Suppressor macrophage treated with lipopolysaccharide for 1 hour (primary cell): ENCODE results near the gene ZNF253.
"Not testable (repeated sequence)": the region's sequence is repeated elsewhere in the genome, so short reads cannot be mapped to it uniquely, and the experiment has no call there.

Source experiments
- DNase-seq, 3 donors: peaks; one replicate each; pipeline ENCODE4 v3.0.0-alpha.2; 2020 to 2022

The ZNF253 gene

DNA sequence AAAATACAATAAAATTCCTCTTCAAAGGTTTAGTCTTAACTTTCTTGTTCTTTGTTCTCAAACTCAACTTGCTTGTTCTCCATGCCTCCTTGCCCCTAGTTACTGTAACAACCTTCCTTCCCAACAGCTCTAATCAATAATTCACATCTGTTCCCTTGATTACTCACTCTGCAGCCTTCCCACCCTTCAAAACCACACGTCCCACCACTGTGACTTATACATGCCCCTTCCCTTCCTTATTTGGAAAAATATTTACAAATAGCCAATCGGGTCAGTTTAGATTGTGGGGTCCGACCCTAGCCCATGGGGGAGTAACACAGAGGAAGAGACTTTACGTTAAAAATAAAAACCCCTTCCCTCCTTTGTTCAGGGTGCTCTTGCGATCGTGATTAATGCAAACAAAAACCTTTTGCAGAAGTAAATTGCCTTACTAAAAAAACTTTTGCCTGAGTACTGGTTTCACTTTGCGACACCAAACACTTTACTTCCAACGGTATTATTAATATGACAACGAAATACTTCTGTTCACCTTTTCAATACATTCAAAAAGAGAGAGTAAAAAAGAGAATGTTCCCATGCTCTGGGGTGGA lies 34.6 kb downstream of the ZNF253 start:
- DNase-seq: no peak

GRCh38 chr19:19900729-19901444 lies 35.2 kb downstream of the ZNF253 start, which contains the start of gene ZNF93:
ZNF93 (plus strand) TSS chr19:19900946; CDS start chr19:19901089, 143 bp downstream.
- DNase-seq: peak; percentile 93 to 95 (median 94)

- not testable (repeated sequence) for DNase-seq
These were observed 41.9 kb downstream of the ZNF253 start for GRCh38 chr19:19907551-19907950.

DNA sequence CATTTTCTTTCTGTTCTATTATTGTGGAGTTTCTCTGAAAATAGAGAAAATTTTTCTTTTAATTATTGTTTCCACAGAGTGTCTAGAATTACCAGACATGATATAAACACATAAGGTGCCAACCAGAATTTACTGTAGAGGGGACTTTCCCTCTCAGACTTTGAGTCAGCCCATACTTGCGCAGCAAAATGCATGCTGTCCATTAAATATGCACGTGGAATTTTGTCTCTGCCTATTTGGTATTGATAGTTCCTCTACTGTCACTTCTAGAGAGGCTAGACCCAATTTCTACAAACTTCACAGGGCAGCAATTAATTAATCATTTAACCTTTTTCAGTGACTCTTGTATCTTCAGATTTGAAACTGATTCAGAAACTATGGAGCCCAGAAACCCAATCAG lies 44.0 kb downstream of the ZNF253 start:
- DNase-seq: no peak

DNA sequence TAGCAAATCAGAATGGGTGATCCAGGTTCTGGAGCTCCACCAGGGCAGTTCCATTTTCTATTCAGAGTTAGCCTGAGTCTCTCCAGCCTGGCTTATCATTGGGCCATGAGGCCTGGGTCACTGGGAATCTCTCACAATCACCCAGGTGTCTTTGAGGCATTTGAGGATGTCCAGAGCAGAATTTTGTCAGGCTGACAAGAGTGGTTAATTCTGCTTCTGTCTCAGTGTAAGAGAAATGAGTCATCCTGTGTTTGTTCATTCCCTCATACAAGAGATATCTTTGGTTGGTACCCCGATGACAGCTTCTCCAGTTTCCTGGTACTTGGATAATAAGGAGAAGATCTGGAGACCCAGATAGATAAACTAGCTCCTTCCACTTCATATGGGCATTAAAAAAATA lies 45.5 kb downstream of the ZNF253 start:
- no peak for DNase-seq

GRCh38 chr19:19914596-19914995 lies 48.9 kb downstream of the ZNF253 start:
- no peak for DNase-seq

DNA sequence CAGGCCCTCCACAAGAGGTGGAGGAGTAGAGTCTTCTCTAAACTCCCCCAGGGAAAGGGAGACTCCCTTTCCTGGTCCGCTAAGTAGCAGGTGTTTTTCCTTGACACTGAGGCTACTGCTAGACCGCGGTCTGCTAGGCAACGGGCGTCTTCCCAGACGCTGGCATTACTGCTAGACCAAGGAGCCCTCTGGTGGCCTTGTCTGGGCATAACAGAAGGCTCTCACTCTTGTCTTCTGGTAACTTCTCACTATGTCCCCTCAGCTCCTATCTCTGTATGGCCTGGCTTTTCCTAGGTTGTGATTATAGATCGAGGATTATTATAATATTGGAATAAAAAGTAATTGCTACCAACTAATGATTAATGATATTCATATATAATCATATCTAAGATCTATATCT lies 64.7 kb downstream of the ZNF253 start:
- DNase-seq: peak in 1 of 3 donors; percentile 0

DNA sequence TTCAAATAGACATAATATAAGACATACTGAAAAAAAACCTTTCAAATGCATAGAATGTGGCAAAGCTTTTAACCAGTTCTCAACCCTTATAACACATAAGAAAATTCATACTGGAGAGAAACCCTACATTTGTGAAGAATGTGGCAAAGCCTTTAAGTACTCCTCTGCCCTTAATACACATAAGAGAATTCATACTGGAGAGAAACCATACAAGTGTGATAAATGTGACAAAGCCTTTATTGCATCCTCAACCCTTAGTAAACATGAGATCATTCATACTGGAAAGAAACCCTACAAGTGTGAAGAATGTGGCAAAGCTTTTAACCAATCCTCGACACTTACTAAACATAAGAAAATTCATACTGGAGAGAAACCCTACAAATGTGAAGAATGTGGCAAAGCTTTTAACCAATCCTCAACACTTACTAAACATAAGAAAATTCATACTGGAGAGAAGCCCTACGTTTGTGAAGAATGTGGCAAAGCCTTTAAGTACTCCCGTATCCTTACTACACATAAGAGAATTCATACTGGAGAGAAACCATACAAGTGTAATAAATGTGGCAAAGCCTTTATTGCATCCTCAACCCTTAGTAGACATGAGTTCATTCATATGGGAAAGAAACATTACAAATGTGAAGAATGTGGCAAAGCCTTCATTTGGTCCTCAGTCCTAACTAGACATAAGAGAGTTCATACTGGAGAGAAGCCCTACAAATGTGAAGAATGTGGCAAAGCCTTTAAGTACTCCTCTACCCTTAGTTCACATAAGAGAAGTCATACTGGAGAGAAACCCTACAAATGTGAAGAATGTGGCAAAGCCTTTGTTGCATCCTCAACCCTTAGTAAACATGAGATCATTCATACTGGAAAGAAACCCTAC lies 68.0 kb downstream of the ZNF253 start:
- DNase-seq: not testable (repeated sequence)

- no peak for DNase-seq
These were observed 71.7 kb downstream of the ZNF253 start for GRCh38 chr19:19937403-19937802.

DNA sequence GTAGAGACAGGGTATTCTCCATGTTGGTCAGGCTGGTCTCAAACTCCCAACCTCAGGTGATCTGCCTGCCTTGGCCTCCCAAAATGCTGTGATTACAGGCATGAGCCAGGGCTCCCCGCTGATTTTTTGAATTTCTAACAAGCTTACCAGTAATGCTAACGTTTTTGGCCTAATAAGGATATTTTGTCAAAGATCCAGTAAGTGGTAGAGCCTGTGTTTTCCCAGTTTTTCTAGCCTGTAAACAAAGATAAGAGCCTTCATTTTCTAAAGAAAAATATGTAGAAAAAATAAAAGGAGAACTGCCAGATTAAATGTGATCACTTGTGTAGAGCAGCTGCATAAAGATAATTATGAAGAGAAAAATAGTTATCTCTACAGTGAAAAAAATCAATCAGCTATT lies 72.8 kb downstream of the ZNF253 start:
- no peak for DNase-seq

- no peak for DNase-seq
These were observed 78.3 kb downstream of the ZNF253 start for GRCh38 chr19:19943848-19944582.
